Left renal pelvis (tissue), 4 donors: ENCODE data around the gene STAMBP. TPM values are rescaled to one million over a fixed set of nuclear protein-coding genes. Genes with fewer than 3 reads are reported as not detected.
"Not testable (repeated sequence)": the region's sequence is repeated elsewhere in the genome, so short reads cannot be mapped to it uniquely, and the experiment has no call there.

ENCODE experiments used
- DNase-seq, 4 donors: peaks; one replicate each; pipeline ENCODE4 v3.0.0-alpha.2; 2013; ENCODE audit warnings: low read depth in 4 of 4, low spot score in 3 of 4
- polyA plus RNA-seq, 4 donors: library from polyadenylated mRNA; unstranded; fragments of 120-200 nt; gene quantifications; one replicate each; pipeline ENCODE4 v1.2.1, GENCODE V29; 2013; ENCODE audit not compliant: insufficient read length in 4 of 4

The STAMBP gene
- polyA plus RNA-seq, 4 donors = 53.2 to 67.7 (median 58.4) TPM

DNA sequence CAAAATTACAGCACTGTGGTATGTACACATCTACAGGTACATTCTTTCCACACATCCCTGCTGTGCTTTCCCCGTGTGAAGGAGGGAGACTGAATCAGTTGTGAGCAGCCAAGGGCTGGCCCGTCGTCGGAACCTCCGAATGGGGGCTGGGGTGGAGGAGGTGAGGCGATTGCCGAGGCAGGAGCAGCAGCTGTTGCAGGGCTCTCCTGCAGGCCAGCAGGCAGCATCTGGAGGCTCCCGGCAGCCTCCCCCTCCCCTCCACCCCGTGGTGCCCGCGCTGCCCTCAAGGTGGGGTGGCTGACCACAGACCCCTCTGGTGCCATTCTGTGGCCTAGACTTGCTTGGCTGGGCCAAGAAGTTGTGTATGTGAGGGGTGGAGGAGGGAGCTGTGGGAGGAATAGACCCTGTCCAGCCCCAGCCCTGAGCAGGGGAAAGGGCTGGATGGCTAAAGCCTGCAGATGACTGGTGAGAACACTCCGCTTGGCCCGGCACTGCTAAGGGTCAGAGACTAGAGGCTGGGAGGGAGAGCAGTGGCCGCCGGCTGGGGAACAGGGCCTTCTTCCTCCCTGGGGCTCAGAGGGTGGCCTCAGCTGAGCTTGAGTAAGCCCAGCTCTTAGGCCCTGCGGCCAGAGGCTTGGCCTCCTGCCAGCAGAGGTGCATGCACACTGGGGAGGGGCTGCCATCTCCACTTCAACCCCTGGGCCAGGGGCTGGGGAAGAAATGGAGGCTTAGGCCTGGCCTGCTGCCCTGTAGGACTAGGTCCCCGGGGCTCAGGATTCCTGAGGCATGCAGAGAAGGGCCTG, 7.6 kb downstream of the STAMBP start:
- no peak for DNase-seq

GRCh38 chr2:73837847-73838585, 9.3 kb downstream of the STAMBP start:
- no peak for DNase-seq

- no peak for DNase-seq
Observed at GRCh38 chr2:73838889-73839534, 10.3 kb downstream of the STAMBP start.

DNA sequence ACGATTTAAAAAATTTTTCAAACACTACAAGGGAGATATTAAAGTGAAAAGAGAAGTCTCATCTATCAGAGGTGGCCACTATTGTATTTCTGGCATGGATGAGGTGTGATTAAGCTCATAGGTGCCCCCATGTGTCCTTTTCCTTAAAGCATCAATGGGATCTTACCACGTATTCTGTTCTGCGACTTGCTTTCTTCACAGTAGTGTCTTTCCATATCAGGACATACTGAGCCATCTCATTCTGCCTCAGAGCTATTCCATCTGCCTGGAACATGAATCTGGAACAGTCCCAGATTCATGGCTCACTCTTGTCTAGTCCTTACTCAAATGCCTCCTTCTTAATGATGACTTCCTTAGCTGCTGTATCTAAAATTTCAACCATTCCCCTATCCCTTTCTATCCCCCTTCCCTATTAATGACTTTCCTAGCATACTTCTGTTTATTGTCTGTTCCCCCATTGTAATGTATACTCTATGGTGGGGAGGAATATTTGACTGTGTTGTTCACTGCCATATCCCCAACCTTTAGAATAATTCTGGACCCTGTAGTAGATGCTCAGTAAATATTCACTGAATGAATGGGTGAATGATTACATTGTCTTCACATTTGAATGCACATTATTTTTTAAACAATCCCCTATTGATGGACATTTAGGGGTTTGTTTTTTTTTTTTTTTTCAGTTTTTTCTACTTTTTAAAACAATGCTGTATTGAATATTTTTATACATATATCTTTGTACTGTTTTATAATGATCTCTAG, 11.1 kb downstream of the STAMBP start:
- DNase-seq = no peak

- no peak for DNase-seq
Observed at GRCh38 chr2:73841912-73842738, 13.4 kb downstream of the STAMBP start.

DNA sequence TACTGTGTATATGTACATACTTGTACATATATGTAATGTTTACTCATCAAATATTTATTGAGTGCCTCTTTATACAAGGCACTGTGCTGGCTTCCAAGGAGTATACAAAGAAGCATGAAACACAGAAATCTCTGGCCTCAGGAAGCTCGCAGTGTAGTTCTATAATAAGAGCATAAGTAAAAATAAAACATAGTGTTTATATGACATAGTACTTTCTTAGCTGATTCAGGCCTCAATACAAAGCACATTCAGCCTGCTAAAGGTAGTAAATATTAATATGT, 13.9 kb downstream of the STAMBP start:
- no peak for DNase-seq

DNA sequence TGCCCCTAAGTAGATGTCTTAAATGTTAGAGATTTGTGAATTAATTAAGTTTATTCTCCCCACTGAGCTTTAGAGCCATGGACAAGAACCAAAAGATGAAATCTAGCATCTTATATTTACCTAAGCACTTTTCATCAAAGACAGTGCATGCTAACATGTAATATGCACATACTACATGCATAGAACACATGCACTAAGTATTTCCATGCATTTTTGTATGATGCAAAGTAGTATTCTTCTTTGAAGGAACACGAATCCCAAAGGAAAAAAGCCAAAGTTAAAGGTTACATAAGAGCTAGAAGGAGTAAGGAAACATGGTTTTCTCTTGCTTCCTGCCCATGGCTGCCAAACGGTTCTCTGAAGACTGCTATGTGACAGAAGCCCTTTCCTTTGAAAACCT, 15.3 kb downstream of the STAMBP start:
- DNase-seq = no peak

DNA sequence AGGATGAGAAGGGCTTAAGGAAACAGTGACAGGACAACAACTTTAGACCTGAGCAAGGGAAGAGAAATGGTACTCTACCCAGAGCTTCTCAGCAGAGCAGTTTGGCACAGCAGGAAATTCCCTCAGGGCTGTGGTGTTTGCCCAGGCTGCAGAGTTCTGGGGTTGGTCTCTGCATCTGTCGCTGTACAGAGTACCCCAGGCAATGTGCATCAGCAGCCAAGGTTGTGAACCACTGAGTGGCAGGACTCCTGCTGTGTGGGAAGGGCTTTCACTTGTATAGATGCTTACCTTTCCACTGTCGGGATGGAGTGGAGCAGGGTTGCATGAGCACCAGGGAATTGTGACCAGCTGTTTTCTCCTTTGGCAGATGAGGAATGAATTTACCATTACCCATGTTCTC, 21.2 kb downstream of the STAMBP start:
- no peak for DNase-seq

GRCh38 chr2:73851274-73851673, 22.5 kb downstream of the STAMBP start:
- DNase-seq = no peak

- no peak for DNase-seq
Observed at GRCh38 chr2:73852020-73852419, 23.3 kb downstream of the STAMBP start.

GRCh38 chr2:73855526-73855925, 26.8 kb downstream of the STAMBP start:
- DNase-seq = no peak

DNA sequence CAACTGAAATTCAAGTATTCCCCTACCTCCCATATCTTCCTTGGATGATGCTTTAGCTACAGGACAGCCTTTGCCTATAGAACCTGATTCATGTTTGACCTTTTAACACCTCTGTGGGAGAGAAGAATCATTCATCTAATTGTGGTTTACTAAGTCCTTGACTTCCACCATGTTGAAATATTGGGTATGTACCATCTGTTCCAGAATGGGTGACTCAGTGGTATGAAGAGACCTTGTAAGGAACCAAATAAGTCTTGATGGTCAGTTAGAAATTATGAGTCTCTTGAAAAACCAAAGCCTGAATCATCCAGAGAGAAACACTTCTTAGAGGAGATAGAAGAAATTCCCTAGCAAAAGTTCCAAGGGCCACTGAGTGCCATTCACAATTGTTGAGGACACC, 27.5 kb downstream of the STAMBP start:
- no peak for DNase-seq

DNA sequence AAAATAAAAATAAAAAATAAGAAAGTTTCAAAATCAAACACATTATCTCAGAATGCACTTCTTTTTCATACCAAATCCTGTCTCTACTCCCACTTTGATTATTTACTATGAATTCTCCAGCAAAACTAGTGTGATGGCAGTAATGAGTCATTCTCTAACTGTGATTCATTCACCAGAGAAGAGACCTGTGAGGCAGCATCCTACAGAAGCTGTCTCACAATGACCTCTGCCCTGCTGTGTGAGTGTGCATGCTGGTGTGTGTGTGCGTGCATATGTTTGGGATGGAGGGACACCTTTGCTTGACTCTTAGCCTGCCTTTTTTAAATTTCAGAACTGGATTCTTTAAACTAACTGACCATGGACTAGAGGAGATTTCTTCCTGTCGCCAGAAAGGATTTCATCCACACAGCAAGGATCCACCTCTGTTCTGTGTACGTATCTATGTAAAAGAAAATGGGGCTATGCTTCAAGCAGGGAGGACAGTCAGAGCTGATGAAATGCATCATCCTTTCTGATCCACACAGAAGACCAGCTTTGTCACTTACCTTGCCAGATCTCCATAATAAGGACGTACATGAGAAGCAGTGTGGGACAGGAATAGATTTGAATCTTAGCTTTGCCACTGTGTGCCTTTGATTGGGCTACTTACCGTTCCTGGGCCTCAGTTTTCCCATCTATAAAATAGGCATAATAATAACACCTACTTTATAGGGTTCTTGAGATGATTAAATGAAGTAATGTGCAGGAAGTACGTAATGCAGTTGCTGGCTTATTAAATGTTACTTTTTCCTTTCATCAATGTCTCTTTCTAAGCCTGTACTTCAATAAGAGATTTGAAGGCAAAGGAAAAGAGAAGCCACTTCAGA, 31.2 kb downstream of the STAMBP start:
- DNase-seq = no peak

GRCh38 chr2:73862987-73863386, 34.2 kb downstream of the STAMBP start:
- DNase-seq = no peak

DNA sequence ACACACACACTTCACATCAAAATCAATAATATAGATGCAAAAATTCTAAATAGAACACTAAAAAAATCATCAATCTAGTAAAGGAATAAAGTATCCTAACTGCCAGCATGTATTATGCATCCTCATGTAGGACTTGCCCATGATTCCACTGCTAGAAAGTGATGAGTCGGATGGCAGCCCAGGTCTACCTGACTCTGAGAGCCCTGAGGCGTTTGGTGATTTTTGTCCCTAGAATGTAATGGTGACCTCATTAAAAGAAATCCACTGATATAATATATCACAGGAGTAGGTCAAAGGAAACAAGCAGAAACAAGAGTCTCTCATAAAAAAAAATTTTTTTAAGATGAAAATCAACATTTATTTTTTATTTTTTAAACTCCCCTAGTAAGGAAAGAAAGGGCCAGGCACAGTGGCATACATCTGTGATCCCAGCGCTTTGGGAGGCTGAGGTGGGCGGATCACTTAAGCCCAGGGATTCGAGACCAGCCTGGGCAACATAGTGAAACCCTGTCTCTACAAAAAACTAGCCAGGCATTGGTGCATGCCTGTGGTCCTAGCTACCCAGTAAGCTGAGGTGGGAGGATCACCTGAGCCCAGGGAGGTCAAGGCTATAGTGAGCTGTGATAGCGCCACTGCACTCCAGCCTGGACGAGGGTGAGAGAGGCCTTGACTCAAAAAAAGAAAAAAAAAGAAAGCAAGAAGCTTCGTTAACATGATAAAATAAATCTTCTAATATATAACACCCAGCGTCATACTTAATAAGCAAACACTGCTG, 39.6 kb downstream of the STAMBP start:
- no peak for DNase-seq

GRCh38 chr2:73870084-73870483, 41.3 kb downstream of the STAMBP start:
- peak in 2 of 4 donors; percentile 6 to 8 for DNase-seq

DNA sequence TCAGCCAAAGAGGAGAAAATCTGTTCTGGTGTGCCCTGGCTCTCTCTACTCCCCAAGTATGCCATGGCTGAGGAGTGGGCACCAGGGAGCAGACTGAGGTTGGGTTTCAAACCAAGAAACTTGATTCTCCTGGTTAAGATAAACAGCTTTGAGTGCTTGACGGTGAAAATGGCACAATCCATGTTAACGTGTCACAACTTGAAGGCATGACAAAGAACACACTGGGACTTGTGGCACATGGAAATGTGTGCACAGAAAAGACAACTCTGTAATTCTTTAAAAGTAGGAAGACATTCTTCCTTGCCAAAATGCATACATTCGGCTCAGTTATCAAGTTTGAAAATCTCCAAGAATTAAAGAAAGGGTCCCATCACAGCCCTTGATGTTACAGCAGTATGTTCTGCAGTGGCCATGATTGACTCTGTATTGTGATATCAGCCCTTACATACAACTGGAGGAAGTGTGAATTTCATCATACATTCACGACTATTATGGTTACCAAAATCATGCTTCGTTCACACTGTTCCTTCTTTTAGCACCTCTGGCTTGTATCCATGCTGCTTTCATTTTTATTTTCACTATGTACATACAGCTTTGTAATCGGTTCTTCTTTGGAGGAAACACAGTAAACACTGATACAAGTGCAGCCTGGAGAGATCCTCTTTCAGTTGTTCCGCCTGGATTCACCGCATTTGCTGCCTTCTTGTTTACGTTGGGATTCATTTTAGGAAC, 48.5 kb downstream of the STAMBP start:
- DNase-seq = no peak

DNA sequence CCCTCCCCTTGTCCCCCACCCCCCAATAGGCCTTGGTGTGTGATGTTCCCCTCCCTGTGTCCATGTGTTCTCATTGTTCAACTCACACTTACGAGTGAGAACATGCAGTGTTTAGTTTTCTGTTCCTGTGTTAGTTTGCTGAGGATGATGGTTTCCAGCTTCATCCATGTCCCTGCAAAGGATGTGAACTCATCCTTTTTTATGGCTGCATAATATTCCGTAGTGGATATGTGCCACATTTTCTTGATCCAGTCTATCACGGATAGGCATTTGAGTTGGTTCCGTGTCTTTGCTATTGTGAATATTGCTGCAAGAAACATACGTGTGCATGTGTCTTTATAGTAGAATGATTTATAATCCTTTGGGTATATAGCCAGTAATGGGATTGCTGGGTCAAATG, 49.2 kb downstream of the STAMBP start:
- not testable (repeated sequence) for DNase-seq
